ENCODE results near the gene CISH.

Gene CISH

DNA sequence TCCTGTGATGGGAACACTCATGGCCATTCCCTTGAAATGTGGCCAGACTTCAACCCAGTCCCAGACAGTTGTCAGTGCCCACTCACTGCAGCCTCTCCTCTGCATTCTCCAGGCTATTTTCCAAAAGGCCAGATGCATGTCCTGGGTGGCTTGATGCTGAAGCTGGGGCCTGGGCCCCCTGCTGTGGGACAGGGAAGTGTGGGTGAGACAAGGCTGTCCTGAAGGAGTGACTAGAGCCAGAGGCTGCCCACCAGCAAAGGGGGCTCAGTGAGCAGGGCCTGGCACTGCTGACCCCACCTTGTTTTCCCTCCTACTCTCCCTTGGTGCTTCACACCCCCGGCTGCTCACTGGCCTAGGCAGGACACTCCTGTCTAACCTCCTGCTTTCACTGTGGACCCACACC is 11.9 kb downstream of the CISH start:
- DNase-seq (ENCODE audit: low read depth in 3 of 3, low spot score in 1 of 3), result no peak

DNA sequence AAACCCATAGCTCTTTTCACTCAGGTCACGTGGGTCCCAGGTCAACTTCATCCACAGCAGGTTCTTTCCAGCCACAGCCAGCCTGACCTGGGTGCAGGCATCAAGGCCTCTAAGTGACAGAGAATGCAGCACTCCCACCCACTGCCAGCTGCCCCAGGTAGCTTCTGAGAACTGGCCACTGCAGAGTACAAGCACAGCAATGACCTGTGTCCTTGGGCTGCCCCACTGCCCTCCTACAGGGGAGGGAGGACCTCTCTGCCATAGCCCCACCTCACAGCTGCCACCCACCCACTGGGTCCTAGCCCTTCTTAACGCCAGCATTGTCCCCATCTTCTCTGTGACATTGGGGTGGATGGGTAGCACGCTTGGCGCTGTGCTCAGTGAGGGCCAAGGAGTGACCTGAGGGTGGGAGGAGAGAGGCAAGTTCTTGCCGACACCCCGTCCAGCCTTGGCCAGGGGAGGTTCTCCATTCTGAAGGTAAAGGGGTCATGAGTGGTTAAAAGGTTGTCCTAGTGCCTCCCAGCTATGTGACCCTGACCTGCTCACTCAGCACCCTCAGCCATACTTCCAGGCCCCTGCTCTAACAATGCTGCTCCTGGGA is 12.4 kb downstream of the CISH start:
- no peak for DNase-seq (ENCODE audit: low read depth in 3 of 3, low spot score in 1 of 3)

DNA sequence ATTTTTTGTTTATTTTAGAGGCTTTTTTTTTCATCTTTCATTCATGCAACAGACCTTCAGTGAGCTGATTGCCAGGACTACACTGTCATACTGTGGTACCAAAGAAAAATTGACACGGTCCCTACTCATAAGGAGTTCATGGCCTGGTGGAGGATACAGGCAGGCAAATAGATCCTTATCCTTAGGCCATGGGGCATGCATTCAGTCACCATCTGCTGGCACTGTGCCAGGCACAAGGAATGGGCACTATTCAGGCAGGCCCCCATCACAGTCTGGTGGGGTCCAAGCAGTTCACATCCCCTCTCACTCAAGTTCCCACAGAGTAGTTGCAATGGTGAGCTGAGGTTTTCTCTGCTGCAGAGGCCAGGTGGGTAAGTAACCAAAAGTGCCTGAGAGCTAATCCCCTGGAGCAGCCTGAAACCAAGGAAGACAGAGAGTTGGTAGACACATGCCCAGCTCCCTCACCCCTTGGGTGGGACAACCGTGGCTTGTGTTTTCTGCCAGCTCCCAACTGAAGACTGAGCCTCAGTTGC is 17.3 kb downstream of the CISH start:
- DNase-seq (ENCODE audit: low read depth in 3 of 3, low spot score in 1 of 3), result no peak

- DNase-seq (ENCODE audit: low read depth in 3 of 3, low spot score in 1 of 3), result no peak
Measured at GRCh38 chr3:50592568-50592967, 19.0 kb downstream of the CISH start.

DNA sequence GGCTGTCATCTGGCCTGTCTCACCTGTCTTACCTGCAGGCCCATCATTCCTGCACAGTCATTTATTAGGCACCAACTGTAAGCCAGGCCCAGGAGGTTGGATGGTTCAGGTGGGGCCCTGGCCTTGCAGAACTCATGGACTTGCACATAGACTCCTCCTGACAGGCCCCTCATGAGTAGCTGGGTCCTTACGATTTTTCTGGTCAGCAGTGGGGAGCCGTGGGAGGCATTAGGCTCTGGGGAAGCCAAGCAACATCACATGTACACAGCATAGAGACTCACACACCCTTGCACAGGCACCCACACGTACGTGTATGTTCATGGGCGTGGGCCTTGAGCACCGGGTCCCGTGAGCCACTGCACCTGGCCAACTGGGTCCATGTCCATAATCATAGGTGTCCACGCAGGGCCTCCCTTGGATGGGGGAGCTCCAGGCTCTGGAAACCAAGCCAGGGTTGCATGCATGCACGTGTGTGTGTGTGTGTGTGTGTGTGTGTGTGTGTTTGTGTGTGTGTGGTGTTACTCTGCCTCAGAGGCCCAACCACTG is 20.3 kb downstream of the CISH start:
- no peak for DNase-seq (ENCODE audit: low read depth in 3 of 3, low spot score in 1 of 3)

DNA sequence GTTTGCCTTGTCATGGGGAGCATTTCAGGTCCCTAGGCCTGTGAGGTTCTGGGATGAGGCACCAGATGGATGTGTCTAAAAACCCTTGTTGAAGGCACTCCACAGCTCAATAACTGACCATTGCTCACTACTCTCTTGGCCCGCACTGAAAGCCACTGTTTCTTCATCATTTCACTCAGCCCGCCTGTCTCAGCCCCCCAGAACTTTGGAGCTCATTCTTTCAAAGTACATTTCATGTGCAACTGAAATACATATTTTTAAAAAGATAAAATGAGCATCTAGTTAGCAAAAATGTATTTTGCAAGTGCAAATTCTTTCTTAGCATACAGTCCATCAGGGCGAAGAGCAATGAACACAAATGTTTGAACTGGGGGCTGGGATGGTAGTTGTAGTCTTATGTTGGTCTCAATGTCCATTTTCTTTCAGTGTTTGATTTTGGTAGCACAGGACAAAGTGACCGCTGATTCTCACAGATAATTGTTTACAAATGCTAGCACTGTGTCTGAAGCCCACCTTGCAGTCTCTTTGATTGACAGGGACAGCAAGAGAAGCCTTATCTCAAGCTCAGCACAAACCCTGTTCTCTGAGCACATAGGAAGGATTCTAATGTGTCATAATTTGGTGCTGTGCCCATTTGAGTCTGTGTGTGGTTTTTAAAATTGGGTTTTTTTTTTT is 22.7 kb downstream of the CISH start:
- DNase-seq (ENCODE audit: low read depth in 3 of 3, low spot score in 1 of 3), result no peak

- DNase-seq (ENCODE audit: low read depth in 3 of 3, low spot score in 1 of 3), result peak in 1 of 3 donors; percentile 68
Measured at GRCh38 chr3:50587806-50588758, 23.5 kb downstream of the CISH start.

- no peak for DNase-seq (ENCODE audit: low read depth in 3 of 3, low spot score in 1 of 3)
Measured at GRCh38 chr3:50587373-50587772, 24.2 kb downstream of the CISH start.

GRCh38 chr3:50586763-50587070 is 24.9 kb downstream of the CISH start:
- DNase-seq (ENCODE audit: low read depth in 3 of 3, low spot score in 1 of 3), result no peak

DNA sequence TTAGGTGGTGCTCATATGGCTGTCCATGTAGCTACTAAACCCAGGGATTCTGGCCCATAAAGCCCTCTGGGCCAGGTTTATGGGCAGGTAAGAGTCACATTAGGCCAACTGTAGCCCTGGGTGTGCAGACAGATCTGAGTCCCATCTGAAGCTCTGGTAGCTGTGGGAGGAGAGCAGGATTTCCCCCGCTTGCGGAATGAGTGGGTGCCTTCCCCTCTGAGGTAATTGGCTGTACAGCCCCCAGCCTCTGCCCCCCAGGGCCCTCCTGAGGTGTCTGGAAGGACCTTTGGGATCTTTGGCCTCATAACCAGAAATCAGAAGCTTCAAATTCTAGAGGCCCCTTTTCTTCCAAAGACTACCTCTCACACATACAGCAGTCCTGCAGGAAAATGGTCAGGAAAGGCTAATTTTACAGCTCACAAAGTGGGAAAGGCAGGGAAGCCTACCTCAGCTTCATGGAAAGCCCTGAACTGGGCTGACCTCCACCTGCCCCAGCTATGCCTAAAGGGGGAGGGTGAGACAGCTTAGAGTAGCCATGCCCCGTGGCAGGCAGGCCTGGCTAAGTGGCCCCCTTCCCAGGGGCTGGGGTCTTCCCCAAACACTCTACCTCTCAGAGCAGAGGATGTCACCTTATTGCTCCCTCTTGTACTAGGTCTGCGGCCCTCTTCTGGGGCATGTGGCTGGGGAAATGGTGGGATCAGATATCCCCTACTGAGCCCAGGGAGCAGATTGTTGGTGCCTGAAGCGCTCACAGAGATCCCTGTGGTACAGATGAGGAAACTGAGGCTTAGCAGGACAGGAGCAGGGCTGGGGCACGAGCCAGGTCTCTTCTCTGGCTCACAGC is 25.4 kb downstream of the CISH start:
- DNase-seq (ENCODE audit: low read depth in 3 of 3, low spot score in 1 of 3), result no peak

DNA sequence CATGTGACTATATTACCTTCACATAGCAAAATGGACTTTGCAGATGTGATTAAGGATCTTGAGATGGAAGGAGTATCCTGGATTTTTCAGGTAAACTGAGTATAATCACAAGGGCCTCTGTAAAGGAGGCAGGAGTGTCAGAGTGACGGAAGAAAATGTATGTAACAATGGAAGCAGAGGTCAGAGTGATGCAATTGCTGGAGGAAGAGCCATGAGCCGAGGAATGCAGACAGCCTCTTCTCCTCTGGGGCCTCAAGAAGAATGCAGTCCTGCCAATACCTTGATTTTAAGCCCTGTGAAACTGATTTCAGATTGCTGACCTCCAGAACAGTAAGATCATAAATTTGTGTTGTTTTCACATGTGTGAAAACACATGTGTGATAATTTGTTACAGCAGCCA is 27.2 kb downstream of the CISH start:
- no peak for DNase-seq (ENCODE audit: low read depth in 3 of 3, low spot score in 1 of 3)

DNA sequence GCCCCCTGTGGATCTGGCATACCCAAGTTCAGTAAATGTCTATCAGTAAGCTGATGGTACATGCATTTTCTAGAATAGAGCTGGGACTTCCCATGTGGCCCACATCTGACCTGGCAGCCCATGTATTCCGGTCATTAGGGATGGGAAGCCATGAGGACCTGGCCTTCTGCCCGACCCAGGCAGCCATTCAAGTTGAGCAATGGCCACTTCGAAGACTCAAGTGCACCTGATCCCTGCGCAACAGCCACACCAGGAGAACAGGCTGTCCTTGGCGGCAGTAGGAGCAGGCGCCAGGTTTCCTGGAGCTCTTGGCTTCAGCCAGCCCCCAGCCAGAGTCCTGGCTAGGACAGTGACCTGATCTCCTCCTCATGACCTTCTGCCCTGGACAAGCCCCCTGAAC is 27.7 kb downstream of the CISH start:
- DNase-seq (ENCODE audit: low read depth in 3 of 3, low spot score in 1 of 3), result no peak

GRCh38 chr3:50582083-50582482 is 29.5 kb downstream of the CISH start:
- DNase-seq (ENCODE audit: low read depth in 3 of 3, low spot score in 1 of 3), result no peak

GRCh38 chr3:50581459-50581842 is 30.1 kb downstream of the CISH start:
- no peak for DNase-seq (ENCODE audit: low read depth in 3 of 3, low spot score in 1 of 3)

- DNase-seq (ENCODE audit: low read depth in 3 of 3, low spot score in 1 of 3), result no peak
Measured at GRCh38 chr3:50580683-50581458, 30.7 kb downstream of the CISH start.

- DNase-seq (ENCODE audit: low read depth in 3 of 3, low spot score in 1 of 3), result no peak
Measured at GRCh38 chr3:50577348-50577747, 34.2 kb downstream of the CISH start.

DNA sequence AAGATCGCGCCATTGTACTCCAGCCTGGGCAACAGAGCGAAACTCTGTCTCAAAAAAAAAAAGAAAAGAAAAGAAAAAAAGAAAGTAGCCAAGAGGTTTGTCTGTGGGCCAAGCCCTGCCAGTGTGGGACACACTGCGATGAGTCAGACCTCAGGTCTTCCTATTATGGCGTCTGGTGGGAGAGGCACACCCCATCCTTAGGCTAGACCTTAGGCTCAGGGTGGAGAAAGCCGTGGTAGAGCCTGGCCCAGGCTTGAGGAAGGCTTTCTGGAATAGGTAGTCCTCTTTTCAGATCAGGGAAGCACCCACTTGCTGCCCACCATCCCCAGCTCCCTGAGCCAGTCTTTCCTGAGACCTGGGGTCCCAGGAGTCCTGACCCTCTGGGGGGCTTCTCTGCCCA is 36.2 kb downstream of the CISH start:
- DNase-seq (ENCODE audit: low read depth in 3 of 3, low spot score in 1 of 3), result no peak

DNA sequence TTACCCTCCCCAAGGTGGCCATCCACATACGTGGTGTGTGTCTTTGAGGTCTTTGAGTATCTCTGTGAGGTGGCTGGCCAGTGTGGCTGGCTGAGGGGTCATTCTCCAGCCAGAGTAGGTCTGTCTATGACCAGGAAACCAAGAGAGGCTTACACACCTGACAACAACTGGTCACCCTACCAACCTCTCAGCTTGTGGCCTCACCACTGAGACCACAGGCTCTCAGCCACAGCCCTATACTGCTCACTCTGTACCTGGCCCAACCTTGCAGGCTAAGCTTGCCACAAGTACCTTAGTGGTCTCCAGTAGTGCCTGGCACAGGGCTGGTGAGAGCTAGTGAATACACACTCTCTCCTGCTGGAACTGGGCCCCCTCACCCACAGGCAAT is 37.1 kb downstream of the CISH start:
- no peak for DNase-seq (ENCODE audit: low read depth in 3 of 3, low spot score in 1 of 3)

GRCh38 chr3:50573566-50574443 is 37.8 kb downstream of the CISH start:
- DNase-seq (ENCODE audit: low read depth in 3 of 3, low spot score in 1 of 3), result peak in 1 of 3 donors; percentile 32

Measured in stimulated activated CD4-positive, alpha-beta T cell treated with anti-CD3 and anti-CD28 coated beads, TNF-alpha, amount 100 ng/mL, for 1 hour (primary cell).